Skeletal muscle tissue (tissue), 4 donors: ENCODE measurements around the gene MRGPRG. TPM values are rescaled to one million over a fixed set of nuclear protein-coding genes. Genes with fewer than 3 reads are reported as not detected.

ENCODE experiments used
- H3K27ac ChIP-seq: one replicate; pipeline ENCODE4 v1.7.0; 2013; ENCODE audit warnings: mild to moderate bottlenecking, low read depth, low read length, inconsistent platforms
- H3K27me3 ChIP-seq, 3 donors: one replicate each; pipeline ENCODE4 v1.7.0; 2013; ENCODE audit warnings: low read length in 3 of 3; ENCODE audit not compliant: control insufficient read depth in 3 of 3, insufficient read depth in 3 of 3
- H3K36me3 ChIP-seq, 3 donors: one replicate each; pipeline ENCODE4 v1.7.0; 2013; ENCODE audit warnings: low read length in 3 of 3; ENCODE audit not compliant: control insufficient read depth in 3 of 3, insufficient read depth in 3 of 3
- H3K4me1 ChIP-seq, 3 donors: one replicate each; pipeline ENCODE4 v1.7.0; 2013; ENCODE audit warnings: low read length in 3 of 3, mild to moderate bottlenecking in 3 of 3; ENCODE audit not compliant: control insufficient read depth in 3 of 3, insufficient read depth in 3 of 3
- H3K4me3 ChIP-seq, 3 donors: one replicate each; pipeline ENCODE4 v1.7.0; 2013; ENCODE audit warnings: low read length in 3 of 3
- H3K9ac ChIP-seq, 3 donors: one replicate each; pipeline ENCODE4 v1.7.0; 2013; ENCODE audit warnings: low read length in 3 of 3, mild to moderate bottlenecking in 3 of 3, moderate library complexity in 2 of 3, low read depth in 1 of 3
- H3K9me3 ChIP-seq, 3 donors: one replicate each; pipeline ENCODE4 v1.7.0; 2013; ENCODE audit warnings: low read length in 3 of 3; ENCODE audit not compliant: control insufficient read depth in 3 of 3
- total RNA-seq: library from RNA; depleted of rRNA; stranded (reverse); fragments of >200 nt; gene quantifications from one replicate; pipeline ENCODE4 v1.2.3, GENCODE V29; 2014
- donor health status: Osteomylitis.

The MRGPRG gene
- total RNA-seq, 1 donor from 2014 or later: not detected

- no peaks in the 10 kb centered on the region for H3K36me3 ChIP-seq
- no peak overlapping the region for H3K27ac ChIP-seq
- H3K27me3 ChIP-seq: peaks cover 0 to 33% (median 27%) of the 10 kb centered on the region in 3 donors
- H3K9me3 ChIP-seq: peaks cover 0 to 2% (median 0%) of the 10 kb centered on the region in 3 donors
- no peak overlapping the region for H3K4me3 ChIP-seq
- no peaks in the 10 kb centered on the region for H3K4me1 ChIP-seq
- no peak overlapping the region for H3K9ac ChIP-seq
Measured at GRCh38 chr11:3194016-3194816, 24.4 kb downstream of the MRGPRG start.

- peaks cover 0 to 2% (median 0%) of the 10 kb centered on the region in 3 donors for H3K9me3 ChIP-seq
- H3K4me3 ChIP-seq: no peak overlapping the region
- no peak overlapping the region for H3K9ac ChIP-seq
- no peak overlapping the region for H3K27ac ChIP-seq
- H3K4me1 ChIP-seq: no peaks in the 10 kb centered on the region
- H3K36me3 ChIP-seq: no peaks in the 10 kb centered on the region
- H3K27me3 ChIP-seq: peaks cover 0 to 33% (median 23%) of the 10 kb centered on the region in 3 donors
Measured at GRCh38 chr11:3193373-3194015, 25.1 kb downstream of the MRGPRG start.

GRCh38 chr11:3192511-3193372, 25.9 kb downstream of the MRGPRG start:
- Histone ChIP-seq H3K4me1 (no peaks in the 10 kb centered on the region), H3K27ac (no peak overlapping the region), H3K36me3 (no peaks in the 10 kb centered on the region), H3K9me3 (peaks cover 0 to 2% (median 0%) of the 10 kb centered on the region in 3 donors), H3K4me3 (no peak overlapping the region), H3K27me3 (peaks cover 0 to 26% (median 16%) of the 10 kb centered on the region in 3 donors), H3K9ac (no peak overlapping the region)

- H3K27me3 ChIP-seq: peaks cover 0 to 24% (median 9%) of the 10 kb centered on the region in 3 donors
- no peaks in the 10 kb centered on the region for H3K4me1 ChIP-seq
Measured at GRCh38 chr11:3191586-3192324, 26.9 kb downstream of the MRGPRG start.

GRCh38 chr11:3190600-3190999, 28.0 kb downstream of the MRGPRG start:
- H3K27ac ChIP-seq: no peak overlapping the region
- no peak overlapping the region for H3K9ac ChIP-seq
- peaks cover 0 to 15% (median 3%) of the 10 kb centered on the region in 3 donors for H3K27me3 ChIP-seq
- no peaks in the 10 kb centered on the region for H3K36me3 ChIP-seq
- no peaks in the 10 kb centered on the region for H3K4me1 ChIP-seq
- H3K9me3 ChIP-seq: peaks cover 0 to 2% (median 0%) of the 10 kb centered on the region in 3 donors
- no peak overlapping the region for H3K4me3 ChIP-seq

More at GRCh38 chr11:3191586-3192324, 26.9 kb downstream of the MRGPRG start:
- Histone ChIP-seq H3K9ac (no peak overlapping the region), H3K27ac (no peak overlapping the region), H3K36me3 (no peaks in the 10 kb centered on the region), H3K9me3 (peaks cover 0 to 2% (median 0%) of the 10 kb centered on the region in 3 donors), H3K4me3 (no peak overlapping the region)

- H3K27me3 ChIP-seq: peaks cover 0 to 11% (median under 1%) of the 10 kb centered on the region in 3 donors
- H3K9ac ChIP-seq: no peak overlapping the region
- no peak overlapping the region for H3K27ac ChIP-seq
- H3K4me1 ChIP-seq: no peaks in the 10 kb centered on the region
- no peaks in the 10 kb centered on the region for H3K36me3 ChIP-seq
- H3K9me3 ChIP-seq: peaks cover 0 to 2% (median 0%) of the 10 kb centered on the region in 3 donors
- no peak overlapping the region for H3K4me3 ChIP-seq
Measured at GRCh38 chr11:3189886-3190583, 28.6 kb downstream of the MRGPRG start.

GRCh38 chr11:3189196-3189843, 29.3 kb downstream of the MRGPRG start:
- no peak overlapping the region for H3K27ac ChIP-seq
- H3K9ac ChIP-seq: no peak overlapping the region
- H3K27me3 ChIP-seq: peaks cover 0 to 9% (median 0%) of the 10 kb centered on the region in 3 donors
- H3K36me3 ChIP-seq: no peaks in the 10 kb centered on the region
- no peaks in the 10 kb centered on the region for H3K4me1 ChIP-seq
- H3K4me3 ChIP-seq: no peak overlapping the region
- peaks cover 0 to 2% (median 0%) of the 10 kb centered on the region in 3 donors for H3K9me3 ChIP-seq

GRCh38 chr11:3188496-3189195, 30.0 kb downstream of the MRGPRG start:
- H3K4me1 ChIP-seq: no peaks in the 10 kb centered on the region
- no peaks in the 10 kb centered on the region for H3K36me3 ChIP-seq
- no peak overlapping the region for H3K27ac ChIP-seq
- H3K9ac ChIP-seq: no peak overlapping the region
- peaks cover 0 to 9% (median 0%) of the 10 kb centered on the region in 3 donors for H3K27me3 ChIP-seq
- peaks cover 0 to 2% (median 0%) of the 10 kb centered on the region in 3 donors for H3K9me3 ChIP-seq
- no peak overlapping the region for H3K4me3 ChIP-seq
